ENCODE measurements around the gene CTNND2.

The CTNND2 gene

GRCh38 chr5:11000515-11001353 lies 903.5 kb downstream of the CTNND2 start:
- no peak for DNase-seq (ENCODE audit: low read depth in 2 of 3, low spot score in 1 of 3)

DNA sequence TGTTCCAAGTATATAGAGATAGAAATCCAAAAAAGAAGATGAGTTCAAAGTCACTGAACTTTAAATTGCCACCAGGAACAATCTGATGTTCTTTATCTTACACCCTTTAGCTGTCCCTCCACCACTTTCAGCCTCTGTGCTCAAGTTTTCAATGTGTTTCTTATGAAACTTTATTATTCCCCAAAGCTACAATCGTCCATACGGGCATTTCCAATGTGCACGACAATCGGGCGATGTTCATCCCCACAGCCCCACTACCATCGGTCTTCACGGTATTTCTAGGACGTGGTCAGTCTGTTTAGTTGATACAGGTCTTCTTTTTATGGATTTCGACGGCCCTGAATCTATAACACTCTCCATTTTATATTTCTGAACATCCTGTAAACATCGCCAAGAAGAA lies 904.5 kb downstream of the CTNND2 start:
- DNase-seq (ENCODE audit: low read depth in 2 of 3, low spot score in 1 of 3), result no peak

GRCh38 chr5:10995891-10996290 lies 908.4 kb downstream of the CTNND2 start:
- DNase-seq (ENCODE audit: low read depth in 2 of 3, low spot score in 1 of 3), result no peak

GRCh38 chr5:10994091-10994986 lies 909.9 kb downstream of the CTNND2 start:
- no peak for DNase-seq (ENCODE audit: low read depth in 2 of 3, low spot score in 1 of 3)

DNA sequence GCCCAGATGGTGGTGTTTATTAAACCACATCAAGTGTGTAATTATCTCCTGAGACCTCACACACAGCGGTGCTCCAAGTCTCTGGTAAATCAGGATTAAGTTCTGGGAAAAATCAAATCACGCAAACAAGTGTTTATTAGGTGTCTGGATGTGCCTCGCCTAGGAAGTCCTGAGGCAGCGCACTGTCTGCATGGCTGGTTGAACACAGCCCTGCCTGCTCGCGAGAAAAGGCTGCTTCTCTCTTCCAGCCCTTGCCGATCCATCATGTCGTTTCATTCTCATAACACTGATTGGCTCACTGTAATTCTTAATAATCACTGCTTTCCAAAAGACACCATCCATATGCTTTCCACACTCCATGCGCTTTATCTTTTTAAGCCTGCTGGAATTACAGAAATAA lies 913.6 kb downstream of the CTNND2 start:
- DNase-seq (ENCODE audit: low read depth in 2 of 3, low spot score in 1 of 3), result no peak

- no peak for DNase-seq (ENCODE audit: low read depth in 2 of 3, low spot score in 1 of 3)
Observed at GRCh38 chr5:10989577-10990263, 914.5 kb downstream of the CTNND2 start.

- no peak for DNase-seq (ENCODE audit: low read depth in 2 of 3, low spot score in 1 of 3)
Observed at GRCh38 chr5:10988622-10989021, 915.6 kb downstream of the CTNND2 start.

- DNase-seq (ENCODE audit: low read depth in 2 of 3, low spot score in 1 of 3), result peak; percentile 56 to 63 (median 62)
Observed at GRCh38 chr5:10987925-10988504, 916.2 kb downstream of the CTNND2 start.

DNA sequence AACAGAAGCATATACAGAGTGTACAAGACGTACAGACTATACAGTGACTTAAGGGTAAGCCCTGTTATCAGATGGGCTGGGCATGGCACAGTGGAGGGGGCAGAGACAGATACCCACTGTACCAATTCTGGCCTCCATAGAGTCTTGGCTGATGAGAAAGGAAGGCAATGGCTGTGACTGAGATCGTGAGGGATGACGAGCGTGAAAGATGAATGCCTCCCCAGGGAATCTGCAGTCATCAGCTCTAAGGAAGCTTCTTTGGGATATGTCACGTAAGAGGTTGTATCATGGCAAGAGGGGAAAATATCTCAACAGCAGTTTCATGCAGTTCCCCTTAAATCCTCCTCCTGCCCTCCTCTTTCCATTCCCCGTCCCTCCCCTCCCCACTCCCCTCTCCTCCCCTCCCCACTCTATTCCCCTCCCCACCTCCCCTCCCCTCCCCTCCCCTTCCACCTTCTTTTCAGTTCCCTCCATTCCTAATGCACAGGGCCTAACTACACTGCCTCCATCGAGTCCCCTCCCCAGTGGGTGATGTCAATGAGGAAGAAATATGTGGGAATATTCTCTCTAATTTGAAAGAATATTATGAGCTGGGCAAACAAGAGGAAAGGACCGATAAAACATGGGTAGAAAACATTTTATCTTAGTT lies 916.8 kb downstream of the CTNND2 start:
- DNase-seq (ENCODE audit: low read depth in 2 of 3, low spot score in 1 of 3), result no peak

DNA sequence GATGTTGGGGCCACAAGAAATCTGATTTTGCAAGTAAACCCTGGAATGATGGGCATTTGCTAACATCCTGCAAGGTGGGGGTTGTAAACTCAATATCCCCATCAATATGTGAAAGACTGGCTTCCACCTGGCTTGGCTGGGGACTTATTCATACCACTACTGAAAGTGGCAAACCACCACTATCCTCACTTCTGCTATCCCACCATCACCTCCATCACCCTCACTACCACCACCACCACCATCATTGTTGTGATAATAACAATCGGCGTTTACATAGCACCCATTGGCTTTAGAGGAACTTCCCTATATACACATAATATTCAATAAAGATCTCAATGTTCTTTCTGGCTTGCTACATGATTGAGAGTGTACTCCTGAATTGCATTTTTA lies 918.5 kb downstream of the CTNND2 start:
- no peak for DNase-seq (ENCODE audit: low read depth in 2 of 3, low spot score in 1 of 3)

DNA sequence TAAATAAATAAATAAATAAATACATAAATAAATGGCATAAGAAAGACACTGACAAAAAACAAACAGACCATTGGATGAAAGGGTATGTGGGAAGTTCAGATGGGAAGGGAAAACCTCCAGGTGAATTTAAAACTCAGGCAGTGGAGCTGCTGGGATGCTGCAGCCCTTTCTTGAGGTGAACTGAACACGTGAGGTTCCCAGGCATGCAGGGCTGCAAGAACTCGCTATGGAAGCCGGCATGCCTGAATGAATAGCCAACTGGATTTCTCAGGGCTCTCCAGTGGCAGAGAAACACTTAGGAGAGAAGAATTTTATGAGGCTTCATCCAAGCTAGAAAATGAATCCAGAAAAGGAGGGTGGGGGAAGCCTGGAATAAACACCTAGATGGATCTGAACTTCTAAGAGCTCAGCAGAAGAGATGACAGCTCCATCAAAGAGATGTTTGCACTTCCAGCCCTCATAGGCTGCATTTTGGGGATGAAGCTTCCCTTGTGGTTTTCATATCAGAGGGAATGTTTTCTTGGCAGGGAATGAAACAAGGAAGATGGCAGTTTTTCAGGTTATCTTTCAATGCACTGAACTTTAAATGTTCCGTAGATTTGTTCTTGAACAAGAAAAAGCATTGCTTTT lies 919.0 kb downstream of the CTNND2 start:
- no peak for DNase-seq (ENCODE audit: low read depth in 2 of 3, low spot score in 1 of 3)

DNA sequence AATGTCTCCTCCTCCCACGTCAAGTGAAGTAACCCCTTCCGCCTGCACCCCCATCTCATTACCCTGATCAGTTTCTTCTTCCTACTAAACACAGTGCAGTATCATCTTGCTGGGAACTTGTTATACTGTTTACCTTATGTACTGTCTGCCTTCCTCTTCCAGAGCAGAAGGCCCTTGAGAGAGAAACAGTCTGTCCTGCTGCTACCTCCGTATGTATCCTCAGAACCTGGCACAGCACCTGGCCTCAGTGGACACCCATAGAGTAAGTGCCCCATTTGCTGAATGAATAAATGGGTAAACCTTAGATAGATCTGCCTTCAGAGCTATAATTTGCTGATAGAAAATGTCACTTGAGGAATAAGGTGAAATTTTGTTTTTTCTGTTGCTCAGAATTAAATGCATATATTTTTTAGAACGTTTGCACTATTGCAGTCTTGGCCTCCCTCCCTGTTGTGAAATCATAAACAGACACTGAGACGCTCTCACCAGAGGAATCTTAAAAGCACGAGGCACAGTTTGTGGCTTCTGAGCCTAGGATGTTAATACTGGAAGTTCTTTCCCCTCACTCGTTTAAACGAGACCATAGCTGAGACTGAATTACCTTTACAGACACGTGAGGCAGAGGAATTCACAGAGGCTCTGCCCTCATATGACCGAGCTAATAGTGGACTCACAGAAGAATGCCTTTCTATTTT lies 920.1 kb downstream of the CTNND2 start:
- no peak for DNase-seq (ENCODE audit: low read depth in 2 of 3, low spot score in 1 of 3)

DNA sequence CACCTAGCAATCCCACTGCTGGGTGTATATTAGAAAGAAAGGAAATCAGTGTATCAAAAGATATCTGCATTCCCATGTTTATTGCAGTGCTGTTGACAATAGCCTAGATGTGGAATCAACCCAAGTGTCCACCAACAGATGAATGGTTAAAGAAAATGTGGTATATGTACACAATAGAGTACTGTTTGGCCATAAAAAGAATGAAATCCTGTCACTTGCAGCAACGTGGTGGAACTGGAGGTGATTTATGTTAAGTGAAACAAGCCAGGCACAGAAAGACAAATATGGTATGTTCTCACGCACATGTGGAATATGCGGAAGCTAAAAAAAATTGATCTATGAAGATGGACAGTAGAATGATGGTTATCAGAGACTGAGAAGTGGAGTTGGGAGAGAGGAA lies 921.6 kb downstream of the CTNND2 start:
- no peak for DNase-seq (ENCODE audit: low read depth in 2 of 3, low spot score in 1 of 3)

- no peak for DNase-seq (ENCODE audit: low read depth in 2 of 3, low spot score in 1 of 3)
Observed at GRCh38 chr5:10981932-10982331, 922.3 kb downstream of the CTNND2 start.

DNA sequence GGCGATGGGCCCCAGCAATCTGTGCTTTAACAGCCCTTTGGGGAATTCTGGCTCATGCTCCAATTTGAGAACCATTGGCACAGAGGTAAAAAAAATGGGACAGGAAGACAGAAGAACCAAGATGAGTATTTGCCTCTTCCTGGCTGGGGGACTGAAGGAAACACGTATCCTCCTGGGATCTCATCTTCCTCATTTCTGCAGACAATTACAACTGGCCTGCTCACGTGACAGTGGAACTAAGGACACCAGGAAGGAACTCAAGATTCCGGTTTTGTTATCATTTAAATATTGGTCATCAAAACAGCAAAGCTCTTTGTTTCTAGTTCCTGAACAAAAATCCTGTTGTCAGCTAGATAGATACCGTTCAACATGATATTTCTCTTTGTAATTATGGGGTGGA lies 927.2 kb downstream of the CTNND2 start:
- no peak for DNase-seq (ENCODE audit: low read depth in 2 of 3, low spot score in 1 of 3)

DNA sequence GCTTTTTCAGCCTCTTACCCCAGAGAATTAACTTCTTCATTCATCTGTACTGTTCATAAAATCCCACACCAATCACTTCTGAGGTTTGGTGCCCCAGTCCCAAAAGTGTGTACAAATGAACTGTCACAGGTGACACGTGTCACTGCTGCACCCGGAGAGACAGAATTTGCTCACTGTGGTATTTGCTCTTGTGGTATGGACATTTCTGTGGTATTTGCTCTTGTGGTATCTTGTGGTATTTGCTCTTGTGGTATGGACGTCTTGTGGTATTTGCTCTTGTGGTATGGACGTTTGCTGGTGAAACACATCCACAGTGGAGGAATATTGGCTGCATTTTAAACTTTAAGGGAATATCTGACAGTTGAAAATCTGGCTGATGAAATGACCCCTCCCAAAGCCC lies 928.3 kb downstream of the CTNND2 start:
- DNase-seq (ENCODE audit: low read depth in 2 of 3, low spot score in 1 of 3), result no peak

DNA sequence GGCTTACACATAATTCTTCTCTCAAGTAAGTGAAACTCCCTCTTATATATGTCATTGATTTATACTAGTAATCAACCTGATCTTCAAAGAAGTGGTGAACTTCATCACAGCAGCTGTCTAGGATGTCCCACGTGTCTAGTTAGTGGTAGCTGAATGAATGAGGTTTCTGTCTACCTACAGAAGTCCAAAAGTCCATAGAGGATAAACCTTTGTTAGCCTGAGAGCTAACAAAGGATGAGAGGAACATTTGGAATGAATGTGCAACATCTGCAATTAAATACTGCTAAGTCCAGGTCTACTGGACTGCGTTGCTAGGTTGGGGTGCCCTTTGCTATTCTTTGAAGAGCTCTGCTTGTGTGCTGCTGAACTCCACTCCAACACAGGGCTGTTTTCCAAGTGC lies 929.4 kb downstream of the CTNND2 start:
- DNase-seq (ENCODE audit: low read depth in 2 of 3, low spot score in 1 of 3), result no peak

GRCh38 chr5:10973316-10973715 lies 930.9 kb downstream of the CTNND2 start:
- DNase-seq (ENCODE audit: low read depth in 2 of 3, low spot score in 1 of 3), result no peak

DNA sequence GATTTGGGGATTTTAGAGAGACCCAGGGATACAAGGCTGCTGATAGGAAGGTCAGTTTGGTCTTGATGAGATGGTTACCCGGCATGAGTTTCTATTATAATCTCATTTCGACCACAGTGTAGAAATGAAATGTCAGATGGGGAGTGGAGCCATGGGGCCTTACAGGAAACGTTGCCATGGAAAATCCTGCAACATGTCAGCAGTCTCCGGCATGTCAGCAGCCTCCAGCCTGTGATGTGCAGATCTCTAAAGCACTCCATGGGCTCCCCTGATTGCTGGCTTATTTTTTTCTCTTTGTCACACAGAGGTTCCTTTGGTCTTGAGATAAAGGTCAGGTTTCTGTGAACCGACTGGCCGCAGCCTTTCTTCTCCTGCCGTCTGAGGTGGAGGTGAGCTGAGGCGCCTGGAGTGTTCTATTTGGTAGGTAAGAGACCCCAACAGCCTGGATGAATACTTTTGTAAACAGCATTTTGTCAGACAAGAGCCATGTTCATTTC lies 934.5 kb downstream of the CTNND2 start:
- no peak for DNase-seq (ENCODE audit: low read depth in 2 of 3, low spot score in 1 of 3)

DNA sequence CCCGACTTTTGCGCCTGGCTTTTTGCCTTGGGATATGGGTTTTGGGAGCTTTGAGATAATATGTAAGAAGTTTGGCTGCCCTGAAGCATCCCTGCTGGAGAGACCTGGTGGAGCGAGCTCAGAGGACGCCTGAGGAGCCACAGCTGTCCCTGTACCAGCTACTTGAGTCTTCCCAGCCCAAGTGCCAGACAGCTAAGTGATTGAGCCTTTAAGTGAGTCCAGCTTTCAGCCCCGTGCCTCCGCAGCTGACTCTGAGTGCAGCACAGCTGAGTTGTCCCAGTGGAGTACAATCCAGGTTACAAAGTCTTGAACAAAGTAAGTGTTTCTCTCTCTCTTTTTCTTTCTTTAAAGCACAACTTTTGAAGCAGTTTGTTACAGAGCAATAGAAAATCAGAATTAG lies 939.4 kb downstream of the CTNND2 start:
- DNase-seq (ENCODE audit: low read depth in 2 of 3, low spot score in 1 of 3), result no peak
